CD4-positive, alpha-beta T cell treated with Interferon alpha-2 for 1 hour (primary cell): ENCODE measurements around the gene CFL1.

ENCODE experiments used
- DNase-seq, 2 donors: peaks; one replicate each; pipeline ENCODE4 v3.0.0-alpha.2; 2020 to 2022

Gene CFL1

DNA sequence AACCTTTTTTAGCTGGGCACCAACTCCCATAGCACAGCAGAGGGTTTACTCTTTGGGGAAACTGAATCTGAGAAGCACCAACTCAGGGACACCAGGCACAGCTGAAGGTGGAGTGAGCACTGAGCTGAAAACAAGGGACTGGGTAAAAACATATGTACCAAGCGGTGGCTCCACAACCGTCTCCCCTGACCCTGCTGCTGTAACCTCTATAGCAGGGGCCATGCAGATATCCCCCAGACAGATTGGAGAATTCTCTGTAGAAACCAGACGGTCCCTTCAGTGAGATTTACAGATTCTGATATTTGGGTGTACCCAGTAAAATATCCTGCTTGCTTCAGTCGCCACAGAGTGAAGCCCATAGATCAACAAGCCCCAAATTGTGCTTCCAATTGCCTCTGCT is 28.5 kb downstream of the CFL1 start:
- DNase-seq = no peak

DNA sequence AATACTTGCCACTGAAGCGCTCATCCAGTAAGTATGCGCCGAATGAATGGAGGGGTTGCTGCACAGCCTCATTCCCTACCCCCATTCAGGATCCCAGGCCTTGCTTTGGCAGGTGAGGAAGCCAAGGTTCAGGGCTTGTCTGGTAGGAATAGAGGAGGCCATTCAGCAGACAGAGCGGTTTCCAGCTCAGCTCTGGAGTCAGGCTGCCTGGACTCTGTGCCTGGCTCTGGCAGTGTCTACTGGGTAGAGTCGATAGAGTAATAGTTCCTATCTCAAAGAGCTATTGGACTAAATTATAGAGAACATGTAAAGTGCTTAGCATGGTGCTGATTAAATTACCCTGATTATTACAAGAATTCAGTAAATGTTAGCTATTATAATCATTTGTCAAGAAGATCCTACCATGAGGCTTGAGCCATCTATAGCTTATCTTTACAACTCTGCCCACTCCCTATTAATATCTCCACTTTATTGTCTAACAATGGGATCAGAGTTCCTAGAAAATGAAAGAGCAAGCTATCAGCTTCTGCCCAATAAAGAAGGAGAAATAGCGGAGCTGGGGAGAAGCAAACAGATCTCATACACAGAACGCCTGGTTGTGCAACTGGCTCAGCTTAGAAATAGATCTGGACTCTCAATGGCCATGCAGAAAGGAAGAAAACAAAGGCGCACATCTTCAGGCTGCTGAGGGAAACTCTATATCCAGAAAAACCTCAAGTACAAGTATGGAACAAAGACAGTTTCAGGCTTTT is 30.8 kb downstream of the CFL1 start:
- DNase-seq = no peak

DNA sequence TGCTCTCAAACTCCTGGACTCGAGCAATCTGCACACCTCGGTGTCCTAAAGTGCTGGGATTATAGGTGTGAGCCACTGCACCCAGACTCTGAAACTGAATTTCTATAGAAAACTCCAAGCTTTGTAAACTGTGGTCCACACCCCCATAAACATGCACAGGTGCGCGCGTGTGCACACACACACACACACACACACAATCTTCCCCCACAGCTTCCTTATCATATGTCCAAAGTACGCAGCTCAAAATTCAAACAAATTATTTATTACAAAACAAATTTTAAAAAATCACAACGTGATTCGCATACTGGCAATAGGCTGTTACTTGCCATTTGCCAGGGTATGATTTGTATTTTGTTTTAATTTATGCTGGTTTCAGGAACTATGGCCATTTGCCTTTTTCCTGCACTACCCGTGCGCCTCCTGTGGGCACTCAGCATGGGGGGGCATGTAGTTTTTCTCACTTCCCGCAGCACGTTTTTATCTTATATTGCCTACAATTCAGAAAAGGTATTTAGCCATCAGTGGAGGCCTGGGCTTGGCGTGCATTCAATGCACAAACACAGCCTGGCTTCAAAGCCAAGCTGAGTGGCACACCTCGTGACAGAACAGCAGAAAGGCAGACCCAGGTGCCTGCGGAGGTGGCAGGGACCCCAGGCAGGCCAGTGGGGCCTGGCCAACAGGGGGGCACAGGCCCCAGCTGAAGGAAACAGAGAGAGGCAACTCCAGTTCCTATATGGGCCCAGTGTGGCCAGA is 35.0 kb downstream of the CFL1 start:
- DNase-seq = no peak

DNA sequence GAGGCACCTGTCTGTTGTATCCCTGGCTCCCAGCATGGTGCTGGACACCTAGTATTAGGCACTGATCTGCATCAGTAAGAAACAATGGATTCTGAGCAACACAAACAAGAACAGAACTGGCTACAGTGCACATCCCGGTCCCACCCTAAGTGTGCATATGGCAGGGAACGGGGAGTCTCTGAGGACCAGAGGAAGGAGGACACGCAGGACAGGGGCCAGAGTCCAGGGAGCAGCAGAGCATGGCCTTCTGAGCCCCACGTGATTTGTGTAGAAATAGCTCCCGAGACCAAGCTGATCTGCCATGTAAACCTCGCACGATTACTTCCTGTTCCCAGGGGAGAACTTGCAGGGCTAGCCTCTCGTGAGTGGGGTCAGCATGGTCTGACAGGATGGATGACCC is 36.9 kb downstream of the CFL1 start:
- DNase-seq = no peak

DNA sequence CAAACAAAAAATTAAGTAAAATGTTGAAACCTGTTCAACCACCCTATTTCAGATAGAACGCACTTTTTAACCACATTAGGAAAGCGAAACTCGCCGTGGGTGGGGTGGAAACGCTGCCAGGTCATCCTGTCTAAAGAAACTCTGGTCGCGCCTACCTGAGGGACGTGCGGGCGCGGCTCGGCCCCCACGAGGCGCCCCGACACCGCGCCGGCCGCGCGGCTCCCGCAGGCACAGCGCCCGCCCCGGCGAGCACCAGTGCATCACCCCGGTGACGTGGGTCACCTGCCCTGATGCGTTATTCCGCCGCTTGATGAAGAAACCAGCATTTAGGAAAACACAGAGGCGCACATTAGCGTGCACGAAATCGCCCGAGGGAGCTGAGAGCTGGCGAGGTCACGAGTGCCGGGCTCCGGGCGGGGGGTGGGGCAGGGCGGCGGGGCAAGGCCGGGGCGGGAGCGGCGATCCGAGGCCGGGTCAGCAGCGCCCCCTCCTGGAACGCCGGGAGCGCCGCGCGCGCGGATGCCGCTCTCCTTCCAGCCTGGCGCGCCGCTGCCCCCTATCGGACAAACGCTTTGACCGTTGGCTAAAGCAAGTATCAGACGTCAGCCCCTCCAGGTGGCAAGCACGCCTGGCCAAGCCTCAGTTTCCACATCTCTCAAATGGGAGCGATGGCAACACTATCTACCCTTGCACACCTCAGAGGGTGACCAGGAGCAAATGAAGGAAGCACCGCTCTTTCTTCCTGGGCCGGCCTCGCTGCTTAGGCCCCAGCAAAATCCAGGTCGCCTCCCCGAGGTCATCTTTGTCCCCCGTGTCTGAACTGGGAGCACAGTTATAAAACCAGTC is 39.9 kb downstream of the CFL1 start:
- DNase-seq = peak; percentile 90 to 93

DNA sequence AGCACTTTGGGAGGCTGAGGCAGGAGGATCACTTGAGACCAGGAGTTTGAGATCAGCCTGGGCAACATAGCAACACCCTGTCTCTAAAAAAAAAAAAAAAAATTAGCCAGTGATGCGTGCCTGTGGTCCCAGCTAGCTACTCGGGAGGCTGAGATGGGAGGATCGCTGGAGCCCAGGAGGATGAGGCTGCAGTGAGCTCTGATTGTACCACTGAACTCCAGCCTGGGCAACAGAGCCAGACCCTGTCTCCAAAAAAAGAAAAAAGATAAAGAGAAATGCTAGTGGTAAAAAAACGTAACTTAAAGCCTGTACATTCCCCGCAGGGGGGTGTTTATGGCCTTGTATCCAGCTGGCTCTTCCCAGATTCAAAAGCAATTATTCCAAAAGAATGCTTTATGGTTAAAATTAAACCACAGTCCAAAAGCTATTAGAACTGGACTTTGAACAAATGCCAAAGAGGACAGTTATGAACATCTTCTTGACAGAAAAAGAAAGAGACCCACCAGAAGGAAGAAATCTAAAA is 40.6 kb downstream of the CFL1 start:
- DNase-seq = no peak

DNA sequence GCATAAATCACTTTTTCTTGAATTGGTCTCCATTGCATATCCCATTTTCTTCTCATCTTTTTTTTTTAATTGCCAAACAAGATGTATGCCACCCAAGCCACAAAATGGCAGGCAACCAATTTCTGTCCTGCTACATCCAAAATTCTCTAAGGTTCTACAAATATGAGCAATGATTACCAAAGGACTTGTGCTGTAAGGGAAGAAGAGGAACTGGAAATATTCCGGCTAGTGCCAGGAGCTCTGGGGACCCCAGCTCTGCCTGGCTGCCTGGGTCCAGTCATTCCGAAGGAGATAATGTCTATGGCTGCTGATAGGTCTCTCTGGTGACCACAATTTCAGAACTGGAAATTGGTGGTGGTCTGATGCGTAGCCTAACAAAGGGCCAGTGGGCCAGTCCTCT is 41.3 kb downstream of the CFL1 start:
- no peak for DNase-seq

DNA sequence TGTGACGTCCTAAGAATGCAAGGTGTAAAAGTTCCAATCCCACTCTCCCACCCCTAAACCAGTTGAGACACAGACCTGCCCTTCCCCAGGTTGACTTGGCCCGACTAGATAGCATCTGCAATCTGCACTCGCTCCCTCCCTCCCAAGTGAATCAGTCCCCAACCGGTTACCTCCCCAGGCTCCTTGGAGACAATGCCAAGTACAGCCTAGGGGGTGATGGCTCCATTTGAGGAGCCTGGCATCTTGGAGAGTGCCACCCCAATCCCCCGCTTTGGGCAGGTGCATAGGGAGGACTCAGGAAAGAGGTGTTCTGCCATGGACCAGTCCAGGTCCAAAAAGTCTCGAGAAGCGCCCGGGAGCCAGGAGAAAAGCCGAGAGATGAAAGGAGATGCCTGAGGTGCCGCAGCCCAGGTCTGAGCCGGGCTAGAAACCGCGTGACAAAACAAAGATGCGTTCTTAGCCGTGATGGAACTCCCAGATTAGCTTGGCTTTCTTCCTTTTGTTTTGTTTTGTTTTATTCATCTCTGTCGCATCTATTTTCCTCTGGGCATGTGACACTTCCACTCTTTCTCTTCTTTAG is 42.9 kb downstream of the CFL1 start:
- no peak for DNase-seq

DNA sequence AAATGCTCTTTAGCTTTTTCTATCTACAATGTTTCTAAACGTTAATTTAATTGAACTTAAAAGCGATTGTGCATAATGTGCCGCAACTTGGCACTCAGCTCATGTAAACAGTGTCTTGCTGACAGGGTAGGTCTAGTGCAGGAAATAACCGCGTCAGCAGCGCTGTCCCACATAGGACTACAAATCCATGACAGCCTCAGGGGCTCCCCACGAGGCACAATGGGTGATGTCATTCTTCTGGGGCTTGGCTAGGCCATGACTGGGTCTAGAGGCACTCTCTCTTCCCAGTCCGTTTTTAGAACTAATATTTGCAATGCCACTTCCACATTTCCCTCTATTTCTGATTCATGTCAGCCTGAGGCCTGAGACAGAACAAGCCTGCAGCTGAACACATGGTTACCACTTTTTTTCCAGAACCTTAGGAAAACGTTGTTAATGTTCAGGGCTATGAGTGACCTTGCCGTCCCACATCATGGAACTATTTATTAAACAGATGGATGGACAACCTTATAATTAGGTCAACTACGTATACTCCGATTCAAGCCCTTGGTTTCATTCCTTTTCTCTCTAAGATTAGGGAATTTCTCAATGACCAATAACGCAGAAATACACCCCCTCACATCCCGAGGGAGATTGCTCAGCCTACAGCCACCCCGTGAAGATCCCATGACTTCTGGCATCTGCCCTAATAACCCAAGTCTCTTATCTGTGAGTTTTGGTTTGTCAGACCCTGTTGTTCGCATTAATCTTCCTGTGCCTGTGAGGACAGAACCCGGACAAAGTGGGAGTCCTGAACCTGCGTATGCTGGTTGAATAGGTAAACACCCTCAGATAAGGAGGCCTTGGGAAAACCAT is 43.6 kb downstream of the CFL1 start:
- DNase-seq = peak in 1 of 2 donors; percentile 32

DNA sequence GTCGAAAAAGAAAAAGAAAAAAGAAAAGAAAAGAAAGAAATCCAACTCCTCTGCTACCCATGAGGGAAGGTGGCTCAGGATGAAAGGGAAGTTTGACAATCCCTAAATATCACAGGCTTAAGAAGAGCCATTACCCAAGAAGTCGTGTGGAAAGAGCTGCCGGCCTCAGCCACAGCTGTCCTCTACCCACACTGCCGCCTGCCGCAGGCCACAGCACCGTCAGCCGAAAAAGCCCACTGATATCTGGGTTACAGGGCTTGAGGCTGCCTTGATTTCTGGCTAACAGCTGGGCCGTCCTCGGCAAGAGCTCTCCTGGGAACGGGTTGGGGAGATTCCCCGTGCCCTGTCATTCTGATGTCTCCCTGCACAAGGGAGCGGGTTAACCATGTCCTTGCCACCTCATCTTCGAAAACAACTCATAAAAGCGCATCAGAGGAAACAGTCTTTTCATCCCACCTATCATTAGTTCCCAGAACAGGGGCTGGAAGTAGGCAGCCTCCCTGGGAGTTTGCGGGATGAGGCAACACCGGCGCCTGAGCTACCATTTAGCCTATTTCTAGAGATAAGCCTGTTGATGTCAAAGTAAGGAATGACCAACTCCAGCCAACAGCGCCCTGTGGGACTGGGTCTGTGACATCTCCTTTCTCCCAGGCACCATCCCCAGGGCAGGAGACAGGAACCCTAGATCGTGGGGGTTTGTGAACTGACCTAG is 46.1 kb downstream of the CFL1 start:
- no peak for DNase-seq

DNA sequence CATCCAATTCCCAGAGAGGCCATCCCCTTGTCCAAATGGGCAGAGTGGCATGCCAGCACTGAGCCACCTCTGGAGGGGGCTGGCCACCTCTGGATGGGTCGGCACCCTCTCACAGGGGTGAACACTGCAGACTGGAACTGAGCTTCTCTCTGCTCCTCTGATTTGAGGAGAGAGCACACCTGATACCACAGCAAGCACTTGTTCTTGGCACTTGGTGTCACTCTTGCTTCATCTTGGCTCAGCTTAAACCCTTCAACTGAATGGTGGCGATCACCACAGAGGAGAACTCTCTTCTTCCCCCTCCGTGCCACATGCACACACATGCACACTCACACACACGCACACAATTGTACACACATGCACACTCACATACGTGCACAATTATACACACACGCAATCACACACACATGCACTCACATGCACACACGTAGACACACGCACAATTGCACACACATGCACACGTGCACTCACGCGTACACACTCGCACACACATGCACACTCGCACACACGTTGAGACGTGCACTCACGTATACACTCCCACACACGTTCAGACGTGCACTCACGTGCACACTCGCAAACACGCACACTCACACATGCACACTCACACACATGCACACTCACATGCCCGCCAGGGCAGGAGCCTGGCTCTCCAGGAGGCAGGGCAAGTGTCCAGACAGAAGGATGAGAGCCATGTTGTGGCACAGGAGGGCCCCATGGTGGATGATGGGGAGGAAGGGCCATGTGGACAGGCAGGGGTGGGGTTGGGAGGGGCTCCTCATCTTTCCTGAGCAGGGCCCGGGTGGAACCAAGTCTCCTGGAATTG is 47.7 kb downstream of the CFL1 start:
- peak; percentile 15 to 33 for DNase-seq

DNA sequence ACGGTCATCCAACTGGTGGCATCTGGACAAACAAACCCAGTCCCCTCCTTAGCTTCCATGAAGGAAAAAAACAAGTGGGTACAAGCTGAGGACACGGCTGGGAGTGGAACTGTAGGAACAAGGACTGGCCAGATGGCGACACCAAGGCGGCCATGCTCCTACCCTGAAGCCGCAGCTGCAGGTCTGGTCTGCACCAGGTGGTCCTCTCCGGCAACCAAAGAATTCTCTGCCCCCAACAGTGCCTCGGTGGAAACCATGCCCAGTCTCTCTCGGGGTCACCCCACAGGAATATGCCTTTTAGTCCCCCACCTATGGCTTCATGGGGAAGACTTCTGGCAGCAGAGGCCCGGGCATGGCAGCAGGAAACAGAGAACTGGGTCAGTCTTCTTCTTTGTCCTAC is 48.5 kb downstream of the CFL1 start:
- no peak for DNase-seq

DNA sequence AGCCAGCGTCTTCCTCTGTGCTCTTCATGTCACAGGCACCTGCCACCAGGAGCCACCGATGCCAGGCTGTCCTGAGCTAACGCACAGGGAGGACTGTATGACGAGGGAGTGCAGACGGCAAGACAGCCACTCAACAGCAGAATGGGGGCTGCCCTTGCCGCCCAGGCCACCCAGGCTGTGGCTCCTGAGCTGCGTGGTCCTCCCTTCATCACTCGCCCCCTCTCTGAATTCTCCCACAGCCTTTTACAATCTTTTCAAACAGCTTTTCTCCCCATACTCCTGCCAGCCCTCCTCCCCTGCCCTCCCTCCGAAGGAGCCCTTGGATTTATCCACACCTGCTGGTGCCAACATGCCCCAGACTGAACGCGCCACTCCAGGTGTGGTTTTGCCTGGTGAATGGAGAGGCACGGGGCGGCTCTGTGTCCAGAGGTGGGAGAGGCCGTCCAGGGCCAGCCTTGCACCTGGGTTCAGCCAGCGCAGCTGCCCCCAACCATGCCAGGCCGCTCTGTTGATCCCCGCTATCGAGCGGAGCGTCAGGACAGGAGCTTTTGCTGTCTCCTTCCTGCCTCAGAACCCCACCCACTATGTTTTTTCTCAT is 49.1 kb downstream of the CFL1 start:
- DNase-seq = no peak

DNA sequence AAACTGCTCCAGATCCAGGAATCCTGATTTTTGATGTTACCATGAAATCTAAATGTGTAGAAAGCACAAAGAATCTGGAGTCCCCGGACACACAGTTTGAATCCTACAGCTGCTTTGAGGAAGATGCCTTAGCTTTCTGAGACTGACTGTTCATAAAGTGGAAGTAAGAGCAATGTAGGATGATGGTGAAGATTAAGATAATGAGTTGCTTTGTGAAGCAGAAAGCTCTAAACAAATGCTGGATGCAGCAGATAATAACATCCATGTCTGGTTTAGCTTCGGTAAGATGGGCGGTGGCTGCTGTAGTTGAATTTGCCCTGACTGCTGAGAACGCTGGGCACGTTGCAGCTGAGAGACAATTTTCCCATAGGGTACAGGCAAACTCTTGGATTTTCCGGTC is 51.0 kb downstream of the CFL1 start:
- no peak for DNase-seq
